DMS114 treated with DMSO at 0.1 percent for 48 hours (cell line): ENCODE results near the gene ERN1.

Source experiments
- DNase-seq: peaks from one replicate; lab custom pipeline; 2025; ENCODE audit not compliant: unreplicated experiment; lab: John Stamatoyannopoulos, UW

Gene ERN1

GRCh38 chr17:64085650-64086005 is 44.3 kb downstream of the ERN1 start:
- DNase-seq, result no peak

- no peak for DNase-seq
These were observed 44.8 kb downstream of the ERN1 start for GRCh38 chr17:64084940-64085649.

- no peak for DNase-seq
These were observed 45.6 kb downstream of the ERN1 start for GRCh38 chr17:64084086-64084939.

- DNase-seq, result no peak
These were observed 46.3 kb downstream of the ERN1 start for GRCh38 chr17:64083563-64084085.

GRCh38 chr17:64083093-64083492 is 46.9 kb downstream of the ERN1 start:
- DNase-seq, result no peak

- DNase-seq, result no peak
These were observed 47.8 kb downstream of the ERN1 start for GRCh38 chr17:64081802-64082799.

- no peak for DNase-seq
These were observed 49.7 kb downstream of the ERN1 start for GRCh38 chr17:64080174-64080618.

GRCh38 chr17:64077379-64077778 is 52.6 kb downstream of the ERN1 start:
- DNase-seq, result no peak

GRCh38 chr17:64075913-64076312 is 54.0 kb downstream of the ERN1 start:
- no peak for DNase-seq

GRCh38 chr17:64074704-64075426 is 55.1 kb downstream of the ERN1 start:
- DNase-seq, result no peak

GRCh38 chr17:64073771-64074703 is 55.9 kb downstream of the ERN1 start:
- DNase-seq, result no peak

GRCh38 chr17:64071111-64071510 is 58.8 kb downstream of the ERN1 start:
- no peak for DNase-seq

- DNase-seq, result no peak
These were observed 59.7 kb downstream of the ERN1 start for GRCh38 chr17:64070213-64070612.

GRCh38 chr17:64069143-64069542 is 60.8 kb downstream of the ERN1 start:
- DNase-seq, result no peak

GRCh38 chr17:64067657-64068056 is 62.3 kb downstream of the ERN1 start:
- no peak for DNase-seq

GRCh38 chr17:64066716-64067115 is 63.2 kb downstream of the ERN1 start:
- no peak for DNase-seq

GRCh38 chr17:64065161-64065560 is 64.8 kb downstream of the ERN1 start:
- DNase-seq, result no peak

- DNase-seq, result no peak
These were observed 65.6 kb downstream of the ERN1 start for GRCh38 chr17:64064331-64064730.

- DNase-seq, result no peak
These were observed 66.1 kb downstream of the ERN1 start for GRCh38 chr17:64063766-64064224.
